HG02642 (cell line): Measurements from ENCODE around the gene CPNE9.
"Not testable (repeated sequence)": the region's sequence is repeated elsewhere in the genome, so short reads cannot be mapped to it uniquely, and the experiment has no call there.

ENCODE experiments used
- ATAC-seq: cut with Tn5 transposase; IDR thresholded peaks from one replicate; pipeline ENCODE4 v1.9.1; 2021; ENCODE audit warnings: mild to moderate bottlenecking; ENCODE audit not compliant: unreplicated experiment, poor library complexity

The CPNE9 gene

GRCh38 chr3:9771007-9771406, 67.4 kb downstream of the CPNE9 start:
- not testable (repeated sequence) for ATAC-seq

- no peak for ATAC-seq
Observed at GRCh38 chr3:9776896-9777693, 73.5 kb downstream of the CPNE9 start.

GRCh38 chr3:9777694-9778021, 74.0 kb downstream of the CPNE9 start:
- no peak for ATAC-seq

- ATAC-seq: no peak
Observed at GRCh38 chr3:9778143-9779074, 74.8 kb downstream of the CPNE9 start.

- ATAC-seq: no peak
Observed at GRCh38 chr3:9779075-9779593, 75.5 kb downstream of the CPNE9 start.
